Endodermal cell (in vitro differentiated cells): ENCODE results near the gene SPACA9. TPM values are rescaled to one million over a fixed set of nuclear protein-coding genes. Genes with fewer than 3 reads are reported as not detected.

Experiments
- DNase-seq: peaks from one replicate; pipeline ENCODE4 v3.0.0-alpha.2; 2017
- H3K27ac ChIP-seq: 2 replicates; pipeline ENCODE4 v1.5.1; 2013; ENCODE audit warnings: mild to moderate bottlenecking, low read depth, low read length, moderate library complexity
- H3K27me3 ChIP-seq: 2 replicates; pipeline ENCODE4 v1.6.1; 2013; ENCODE audit warnings: mild to moderate bottlenecking, low read length, moderate library complexity; ENCODE audit not compliant: insufficient read depth, control insufficient read depth, poor library complexity, severe bottlenecking
- H3K36me3 ChIP-seq: 2 replicates; pipeline ENCODE4 v1.7.0; 2013; ENCODE audit warnings: mild to moderate bottlenecking, low read length, moderate library complexity; ENCODE audit not compliant: control insufficient read depth, insufficient read depth
- H3K4me1 ChIP-seq: one replicate; pipeline ENCODE4 v1.7.0; 2013; ENCODE audit warnings: low read length; ENCODE audit not compliant: control insufficient read depth, insufficient read depth
- H3K4me3 ChIP-seq: 2 replicates; pipeline ENCODE4 v1.5.1; 2013; ENCODE audit warnings: mild to moderate bottlenecking, low read length, moderate library complexity
- H3K9ac ChIP-seq: 2 replicates; pipeline ENCODE4 v1.6.1; 2013; ENCODE audit warnings: mild to moderate bottlenecking, low read length, moderate library complexity; ENCODE audit not compliant: poor library complexity, severe bottlenecking; ENCODE audit errors: extremely low read depth
- H3K9me3 ChIP-seq: 2 replicates; pipeline ENCODE4 v1.6.1; 2013; ENCODE audit warnings: mild to moderate bottlenecking, low read length, moderate library complexity; ENCODE audit not compliant: control insufficient read depth
- H3K27ac Mint-ChIP-seq: 2 replicates; pipeline ENCODE4 v1.8.0; 2020; ENCODE audit warnings: mixed read lengths
- H3K27me3 Mint-ChIP-seq: 2 replicates; pipeline ENCODE4 v1.8.0; 2021; ENCODE audit warnings: mild to moderate bottlenecking, mixed read lengths; ENCODE audit not compliant: insufficient read depth
- H3K36me3 Mint-ChIP-seq: 2 replicates; pipeline ENCODE4 v1.8.0; 2020; ENCODE audit warnings: low read depth, mixed read lengths
- H3K4me1 Mint-ChIP-seq: 2 replicates; pipeline ENCODE4 v1.8.0; 2020; ENCODE audit warnings: mixed read lengths
- H3K4me3 Mint-ChIP-seq: 2 replicates; pipeline ENCODE4 v1.8.0; 2020; ENCODE audit warnings: mild to moderate bottlenecking, moderate library complexity, mixed read lengths
- H3K9me3 Mint-ChIP-seq: 2 replicates; pipeline ENCODE4 v1.8.0; 2020; ENCODE audit warnings: mild to moderate bottlenecking, mixed read lengths
- WGBS, 2 experiments: methylation state at CpG; one replicate each; pipeline versions ENCODE4 v1.1.5 to v1.1.7; 2013; ENCODE audit warnings: missing lambda C conversion rate in 2 of 2, mixed read lengths in 1 of 2; ENCODE audit not compliant: insufficient coverage in 1 of 2, insufficient read length in 1 of 2; 5-methylcytosine and 5-hydroxymethylcytosine counted together
- total RNA-seq, 2 donors: library from RNA; stranded (reverse); fragmentation: NEBNext Ultra II Directional in 1 of 2; extraction: Animal tissue kit (Norgen Biotek cat#: 25700) in 1 of 2; gene quantifications; 2 replicates in 1 of 2; 3 replicates in 1 of 2; pipeline ENCODE4 v1.2.1, GENCODE V29; 2021
- TF ChIP-seq, protein P1 (sequence below): fragments of 200-600 bp; sonication (generic); conservative IDR thresholded peaks from 2 replicates; pipeline ENCODE4 v1.5.0; 2021; ENCODE audit warnings: antibody characterized with exemption, mild to moderate bottlenecking

Gene SPACA9
- total RNA-seq, 2 donors from 2014 or later, result 3.1 to 3.4 TPM

- Histone ChIP-seq H3K9me3 (no peaks in the 10 kb centered on the region), H3K27ac (peak overlapping the region; percentile 84), H3K4me1 (no peaks in the 10 kb centered on the region), H3K4me3 (no peak overlapping the region), H3K27me3 (no peaks in the 10 kb centered on the region), H3K9ac (no peak overlapping the region), H3K36me3 (no peaks in the 10 kb centered on the region)
- Mint-ChIP-seq H3K4me1 (no peaks in the 10 kb centered on the region), H3K27me3 (no peaks in the 10 kb centered on the region), H3K27ac (no peak overlapping the region), H3K4me3 (no peak overlapping the region), H3K36me3 (no peaks in the 10 kb centered on the region), H3K9me3 (no peaks in the 10 kb centered on the region)
- TF ChIP-seq, protein P1, sequence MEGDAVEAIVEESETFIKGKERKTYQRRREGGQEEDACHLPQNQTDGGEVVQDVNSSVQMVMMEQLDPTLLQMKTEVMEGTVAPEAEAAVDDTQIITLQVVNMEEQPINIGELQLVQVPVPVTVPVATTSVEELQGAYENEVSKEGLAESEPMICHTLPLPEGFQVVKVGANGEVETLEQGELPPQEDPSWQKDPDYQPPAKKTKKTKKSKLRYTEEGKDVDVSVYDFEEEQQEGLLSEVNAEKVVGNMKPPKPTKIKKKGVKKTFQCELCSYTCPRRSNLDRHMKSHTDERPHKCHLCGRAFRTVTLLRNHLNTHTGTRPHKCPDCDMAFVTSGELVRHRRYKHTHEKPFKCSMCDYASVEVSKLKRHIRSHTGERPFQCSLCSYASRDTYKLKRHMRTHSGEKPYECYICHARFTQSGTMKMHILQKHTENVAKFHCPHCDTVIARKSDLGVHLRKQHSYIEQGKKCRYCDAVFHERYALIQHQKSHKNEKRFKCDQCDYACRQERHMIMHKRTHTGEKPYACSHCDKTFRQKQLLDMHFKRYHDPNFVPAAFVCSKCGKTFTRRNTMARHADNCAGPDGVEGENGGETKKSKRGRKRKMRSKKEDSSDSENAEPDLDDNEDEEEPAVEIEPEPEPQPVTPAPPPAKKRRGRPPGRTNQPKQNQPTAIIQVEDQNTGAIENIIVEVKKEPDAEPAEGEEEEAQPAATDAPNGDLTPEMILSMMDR, result no peak
- no peak for DNase-seq
- WGBS, 2 experiments, result 80 to 90% methylated on average over 7 of the region's 7 CpGs
Observed at GRCh38 chr9:132834343-132834742, 44.4 kb upstream of the SPACA9 start.

DNA sequence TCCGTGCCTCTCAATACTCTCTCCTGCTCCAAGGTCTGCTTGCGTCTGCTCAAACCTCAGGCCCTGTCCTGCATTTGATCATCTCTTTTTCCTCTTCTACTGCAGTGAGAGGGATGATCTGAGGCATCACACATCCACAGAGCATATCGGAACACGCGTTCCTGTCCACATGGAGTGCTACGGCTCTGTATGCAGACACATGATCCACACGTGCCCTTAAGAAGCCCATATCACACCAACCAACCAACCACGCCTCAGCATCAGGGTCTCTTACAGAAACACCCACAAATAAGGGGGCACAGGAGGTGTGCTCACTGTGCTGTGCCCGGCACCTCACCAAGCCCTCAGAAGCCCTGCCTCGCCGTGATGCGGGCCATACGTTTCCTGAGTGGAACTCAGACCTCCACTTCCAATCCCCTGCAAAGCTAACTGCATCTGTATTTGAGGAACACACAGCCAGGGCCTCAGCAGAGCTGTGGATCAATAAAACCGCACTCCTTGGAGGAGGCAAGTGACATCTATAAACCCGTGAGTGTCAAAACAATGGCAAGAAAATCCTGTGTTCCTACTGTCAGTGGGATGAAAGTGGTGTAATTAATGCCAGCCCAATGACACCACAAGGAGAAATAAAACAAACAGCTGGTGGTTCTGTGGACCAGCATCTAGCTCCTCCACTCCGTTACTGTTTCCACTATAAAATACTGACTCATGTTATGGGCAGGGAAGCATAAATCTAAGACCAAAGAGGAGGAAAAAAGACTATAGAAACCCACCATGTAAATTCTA, 41.0 kb upstream of the SPACA9 start:
- Histone ChIP-seq H3K9ac (no peak overlapping the region), H3K4me1 (no peaks in the 10 kb centered on the region), H3K4me3 (no peak overlapping the region), H3K27me3 (no peaks in the 10 kb centered on the region), H3K36me3 (no peaks in the 10 kb centered on the region), H3K27ac (no peak overlapping the region), H3K9me3 (no peaks in the 10 kb centered on the region)
- H3K9me3 Mint-ChIP-seq, result no peaks in the 10 kb centered on the region
- H3K27ac Mint-ChIP-seq, result no peak overlapping the region
- DNase-seq, result no peak
- 88 to 92% methylated on average over 9 to 16 of the region's 16 CpGs for WGBS, 2 experiments
- H3K27me3 Mint-ChIP-seq, result no peaks in the 10 kb centered on the region
- TF ChIP-seq, protein P1, result no peak
- no peaks in the 10 kb centered on the region for H3K36me3 Mint-ChIP-seq
- H3K4me3 Mint-ChIP-seq, result no peak overlapping the region
- H3K4me1 Mint-ChIP-seq, result peaks cover 3% of the 10 kb centered on the region

- TF ChIP-seq, protein P1, result no peak
- Histone ChIP-seq H3K36me3 (no peaks in the 10 kb centered on the region), H3K9me3 (no peaks in the 10 kb centered on the region), H3K4me1 (no peaks in the 10 kb centered on the region), H3K4me3 (no peak overlapping the region), H3K27me3 (no peaks in the 10 kb centered on the region), H3K27ac (no peak overlapping the region), H3K9ac (no peak overlapping the region)
- no peaks in the 10 kb centered on the region for H3K27me3 Mint-ChIP-seq
- DNase-seq, result no peak
- no peaks in the 10 kb centered on the region for H3K9me3 Mint-ChIP-seq
- peaks cover 3% of the 10 kb centered on the region for H3K4me1 Mint-ChIP-seq
- H3K27ac Mint-ChIP-seq, result no peak overlapping the region
- H3K4me3 Mint-ChIP-seq, result no peak overlapping the region
- no peaks in the 10 kb centered on the region for H3K36me3 Mint-ChIP-seq
- WGBS, 2 experiments, result 92 to 95% methylated on average over 4 of the region's 4 CpGs
Observed at GRCh38 chr9:132838291-132838690, 40.4 kb upstream of the SPACA9 start.
